ENCODE data around the gene ZACN. TPM values are rescaled to one million over a fixed set of nuclear protein-coding genes. Genes with fewer than 3 reads are reported as not detected.

ZACN gene
- total RNA-seq, 1 experiment from 2014 or later: 0.09 TPM

GRCh38 chr17:76089680-76090516, 10.9 kb downstream of the ZACN start:
- Histone ChIP-seq H4K5ac (ENCODE audit: insufficient read length, low read depth, low read length) (no peak overlapping the region), H2BK15ac (ENCODE audit: low read depth, low read length) (no peak overlapping the region), H2AFZ (ENCODE audit: low read length) (no peak overlapping the region), H3K56ac (ENCODE audit: insufficient read length, low read depth, low read length) (no peak overlapping the region), H3K79me2 (ENCODE audit: insufficient read depth, low read length) (no peaks in the 10 kb centered on the region), H3K79me1 (ENCODE audit: insufficient read depth, low read depth, low read length, poor library complexity, severe bottlenecking) (no peaks in the 10 kb centered on the region), H3K4me1 (ENCODE audit: insufficient read depth, low read length) (no peaks in the 10 kb centered on the region), H3T11ph (ENCODE audit: low read length) (no peak overlapping the region), H2AK5ac (ENCODE audit: insufficient read length, low read length) (no peak overlapping the region), H3K23ac (ENCODE audit: insufficient read length, low read depth, low read length) (no peak overlapping the region), H3K4me2 (ENCODE audit: insufficient read depth, insufficient read length, low read length) (no peak overlapping the region), H4K91ac (ENCODE audit: insufficient read length, low read depth, low read length) (no peak overlapping the region), H3K9ac (ENCODE audit: extremely low read depth, insufficient read length, low read length) (no peak overlapping the region), H3K4ac (ENCODE audit: low read depth, low read length) (no peak overlapping the region), H3K27me3 (ENCODE audit: insufficient read depth, low read length) (no peaks in the 10 kb centered on the region), H3K23me2 (ENCODE audit: insufficient read length, low read depth, low read length, poor library complexity, severe bottlenecking) (no peaks in the 10 kb centered on the region), H4K20me1 (ENCODE audit: control insufficient read depth, insufficient read depth, insufficient read length) (no peaks in the 10 kb centered on the region), H4K8ac (replicated peaks; ENCODE audit: insufficient read length, low read depth, low read length) (no peak overlapping the region), H2BK5ac (ENCODE audit: insufficient read length, low read length) (no peak overlapping the region), H3K27ac (ENCODE audit: insufficient read length, low read depth, low read length) (no peak overlapping the region), H3K18ac (ENCODE audit: insufficient read length, low read depth, low read length) (no peak overlapping the region), H3K14ac (ENCODE audit: insufficient read depth, low read length) (no peak overlapping the region), H2BK12ac (ENCODE audit: insufficient read length, low read depth, low read length) (no peak overlapping the region), H2BK120ac (ENCODE audit: low read depth, low read length, poor library complexity, severe bottlenecking) (no peak overlapping the region), H2BK20ac (ENCODE audit: low read depth, low read length, poor library complexity, severe bottlenecking) (no peak overlapping the region), H3K9me3 (ENCODE audit: control insufficient read depth, low read depth, low read length) (no peaks in the 10 kb centered on the region)
- Mint-ChIP-seq H3K27me3 (ENCODE audit: low read depth) (no peaks in the 10 kb centered on the region), H3K4me1 (no peaks in the 10 kb centered on the region), H3K36me3 (ENCODE audit: insufficient read depth in 1 of 3, low read depth in 3 of 3) (peaks cover 24 to 84% (median 81%) of the 10 kb centered on the region in 3 experiments; a peak in 6 of 7 replicates), H3K27ac (peak overlapping the region in 2 of 3 experiments; percentile 9 to 89; a peak in 1 of 7 replicates), H3K9me3 (no peaks in the 10 kb centered on the region), H3K4me3 (no peak overlapping the region)
- no peak for DNase-seq
- no peak for TF ChIP-seq CTCF (conservative IDR thresholded peaks at IDR 0.05)
- no CpG with 5 or more reads among the region's 32 CpGs for WGBS (ENCODE audit: extremely low coverage, insufficient read length, low lambda C conversion rate)
